Measurements from ENCODE around the gene TJAP1.

DNA sequence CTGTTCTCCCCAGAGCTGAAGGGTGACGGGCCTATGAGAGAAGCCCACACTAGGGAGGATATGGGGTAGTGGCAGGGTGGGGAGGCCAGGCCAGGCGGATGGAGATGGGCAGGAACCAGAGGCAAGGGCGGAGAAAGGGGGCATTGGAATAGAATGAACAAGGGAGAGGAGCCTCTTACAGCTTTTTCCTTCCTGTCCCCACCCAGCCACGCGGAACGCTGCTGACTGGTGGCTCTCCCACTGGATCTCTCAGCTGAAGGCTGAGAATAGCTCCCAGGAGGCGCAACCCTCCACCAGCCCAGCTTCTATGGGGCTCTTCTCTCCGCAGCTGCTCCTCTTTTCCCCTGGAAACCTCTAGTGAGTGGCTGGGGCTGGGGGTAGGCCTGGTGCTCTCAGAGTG is 32.8 kb upstream of the TJAP1 start:
- TF ChIP-seq MAFK (IDR thresholded peaks at IDR 0.05; ENCODE audit: low read depth, low read length) (no peak), TAF1 (IDR thresholded peaks at IDR 0.05; ENCODE audit: low read depth, low read length) (no peak), MAX (IDR thresholded peaks at IDR 0.05) (no peak), SP2 (IDR thresholded peaks at IDR 0.05; ENCODE audit: low read length) (no peak), POLR2A (IDR thresholded peaks at IDR 0.05; ENCODE audit: control extremely low read depth in 1 of 2, low read depth in 2 of 2, low read length in 2 of 2) (no peak), RAD21 (IDR thresholded peaks at IDR 0.05 in 1 of 2, conservative IDR thresholded peaks at IDR 0.05 in 1 of 2; ENCODE audit: low read depth in 2 of 2, low read length in 2 of 2) (no peak), HDAC6 (IDR thresholded peaks at IDR 0.05; ENCODE audit: low read depth, low read length) (no peak)
- TF ChIP-seq, protein P1, sequence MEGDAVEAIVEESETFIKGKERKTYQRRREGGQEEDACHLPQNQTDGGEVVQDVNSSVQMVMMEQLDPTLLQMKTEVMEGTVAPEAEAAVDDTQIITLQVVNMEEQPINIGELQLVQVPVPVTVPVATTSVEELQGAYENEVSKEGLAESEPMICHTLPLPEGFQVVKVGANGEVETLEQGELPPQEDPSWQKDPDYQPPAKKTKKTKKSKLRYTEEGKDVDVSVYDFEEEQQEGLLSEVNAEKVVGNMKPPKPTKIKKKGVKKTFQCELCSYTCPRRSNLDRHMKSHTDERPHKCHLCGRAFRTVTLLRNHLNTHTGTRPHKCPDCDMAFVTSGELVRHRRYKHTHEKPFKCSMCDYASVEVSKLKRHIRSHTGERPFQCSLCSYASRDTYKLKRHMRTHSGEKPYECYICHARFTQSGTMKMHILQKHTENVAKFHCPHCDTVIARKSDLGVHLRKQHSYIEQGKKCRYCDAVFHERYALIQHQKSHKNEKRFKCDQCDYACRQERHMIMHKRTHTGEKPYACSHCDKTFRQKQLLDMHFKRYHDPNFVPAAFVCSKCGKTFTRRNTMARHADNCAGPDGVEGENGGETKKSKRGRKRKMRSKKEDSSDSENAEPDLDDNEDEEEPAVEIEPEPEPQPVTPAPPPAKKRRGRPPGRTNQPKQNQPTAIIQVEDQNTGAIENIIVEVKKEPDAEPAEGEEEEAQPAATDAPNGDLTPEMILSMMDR (IDR thresholded peaks at IDR 0.05; ENCODE audit: control extremely low read depth in 1 of 3, insufficient read depth in 1 of 3, low read depth in 1 of 3, low read length in 3 of 3), result no peak

Data from H1 (cell line).